CD4-positive, alpha-beta T cell treated with Interferon alpha-2 for 1 hour (primary cell): ENCODE measurements around the gene PLEKHA7.

ENCODE experiments used
- DNase-seq, 2 donors: peaks; one replicate each; pipeline ENCODE4 v3.0.0-alpha.2; 2020 to 2022

Gene PLEKHA7

DNA sequence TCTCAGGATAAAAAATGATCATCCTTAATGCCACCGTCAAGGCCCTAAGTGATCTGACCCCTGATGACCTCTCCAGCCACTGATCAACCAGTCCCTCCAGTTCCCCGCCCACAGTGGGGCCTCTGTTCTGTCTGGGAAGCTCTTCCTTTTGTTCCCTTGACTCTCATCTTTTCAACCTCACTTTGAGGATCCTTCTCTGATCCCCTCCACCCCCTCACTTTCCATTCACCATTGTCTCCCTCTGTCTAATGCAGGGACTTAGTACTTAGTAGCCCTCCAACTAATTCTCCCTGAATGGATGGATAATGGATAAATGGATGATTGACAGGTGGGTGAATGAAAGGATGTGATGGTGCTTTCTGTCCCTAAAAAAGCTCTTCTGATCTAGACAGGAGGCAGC lies 230.1 kb downstream of the PLEKHA7 start:
- DNase-seq: no peak

DNA sequence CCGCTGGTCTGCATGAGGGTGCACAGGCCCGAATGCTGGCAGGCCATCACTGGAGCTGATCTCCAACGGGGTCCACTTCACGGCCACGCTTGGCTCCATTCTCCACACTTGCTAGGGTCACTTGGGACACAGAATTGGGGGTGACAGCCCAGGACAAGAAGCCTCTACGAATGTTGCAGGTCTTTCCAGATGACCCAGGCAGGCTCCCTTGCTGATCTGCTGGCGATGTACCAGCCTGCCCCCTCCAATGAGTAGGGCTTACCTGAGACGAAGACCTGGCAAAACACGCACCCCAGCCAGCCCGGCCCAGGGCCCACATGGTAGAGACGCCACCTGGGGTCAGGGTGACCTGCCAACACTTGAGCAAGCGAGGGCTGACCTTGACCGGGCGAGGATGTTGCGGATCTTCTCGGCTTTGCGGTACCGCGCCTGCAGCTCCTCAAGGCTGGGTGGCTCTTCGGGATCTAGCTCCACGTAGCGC lies 230.9 kb downstream of the PLEKHA7 start:
- no peak for DNase-seq

GRCh38 chr11:16781936-16782919 lies 232.0 kb downstream of the PLEKHA7 start:
- no peak for DNase-seq

- DNase-seq: no peak
Measured at GRCh38 chr11:16780698-16781550, 233.3 kb downstream of the PLEKHA7 start.

DNA sequence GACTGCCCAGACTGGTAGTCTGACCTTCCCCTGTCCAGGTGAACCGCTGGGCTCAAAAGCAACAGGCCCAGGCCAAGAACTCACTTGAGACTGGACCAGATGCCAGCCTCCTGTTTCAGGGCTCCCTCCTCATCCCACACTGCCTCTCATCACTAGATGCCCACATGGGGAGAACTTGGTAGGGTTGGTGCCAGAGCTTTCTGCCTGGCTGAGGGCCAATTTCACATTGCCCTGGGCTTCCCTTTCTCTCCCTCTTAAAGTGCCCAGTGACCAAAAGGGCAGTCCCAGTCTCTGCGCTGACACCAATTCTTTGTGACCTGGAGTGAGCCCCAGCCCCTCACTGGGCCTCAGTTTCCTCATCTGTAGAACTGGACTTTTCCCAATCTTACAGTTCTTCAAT lies 234.1 kb downstream of the PLEKHA7 start:
- no peak for DNase-seq

DNA sequence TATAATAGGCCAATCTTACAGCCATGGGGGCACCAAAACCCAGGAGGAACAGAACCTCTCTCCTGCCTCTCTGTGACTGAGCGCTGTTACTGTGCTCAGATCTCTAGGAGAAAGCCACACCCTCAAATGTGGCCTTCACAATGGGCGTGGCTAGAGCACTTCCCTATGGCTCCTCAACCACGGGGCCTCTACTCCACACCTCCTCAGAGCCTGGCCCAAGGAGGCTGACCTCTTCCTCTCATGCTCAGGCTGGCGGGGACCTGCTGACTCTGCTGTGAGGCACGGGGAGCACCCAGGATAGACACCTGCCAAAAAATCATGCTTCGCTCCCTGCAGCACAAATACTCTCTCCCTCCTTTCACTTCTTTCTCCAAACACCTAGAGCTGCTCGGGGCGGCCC lies 234.8 kb downstream of the PLEKHA7 start:
- DNase-seq: peak in 1 of 2 donors; percentile 44

- DNase-seq: no peak
Measured at GRCh38 chr11:16778876-16779275, 235.3 kb downstream of the PLEKHA7 start.

DNA sequence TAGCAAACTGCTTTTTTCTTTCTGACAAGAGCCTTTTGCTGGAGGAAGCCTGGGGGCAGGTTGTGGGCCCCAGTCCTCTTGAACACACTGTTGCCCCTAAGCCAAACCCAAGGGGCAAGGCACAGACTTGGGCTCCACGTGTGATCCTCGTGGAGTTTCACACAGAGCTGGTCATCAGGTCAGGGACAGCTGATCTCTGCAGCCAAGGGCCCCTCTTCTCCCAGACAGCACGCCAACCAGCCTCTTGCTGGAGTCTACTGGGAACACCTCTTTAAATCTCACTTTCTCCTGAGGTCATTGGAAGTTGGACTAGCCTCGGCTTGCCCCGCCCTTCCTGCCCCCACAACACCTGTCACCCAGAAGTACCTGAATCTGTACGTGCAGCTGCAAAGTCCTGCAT lies 235.9 kb downstream of the PLEKHA7 start:
- DNase-seq: no peak

- DNase-seq: no peak
Measured at GRCh38 chr11:16777613-16777975, 236.6 kb downstream of the PLEKHA7 start.

DNA sequence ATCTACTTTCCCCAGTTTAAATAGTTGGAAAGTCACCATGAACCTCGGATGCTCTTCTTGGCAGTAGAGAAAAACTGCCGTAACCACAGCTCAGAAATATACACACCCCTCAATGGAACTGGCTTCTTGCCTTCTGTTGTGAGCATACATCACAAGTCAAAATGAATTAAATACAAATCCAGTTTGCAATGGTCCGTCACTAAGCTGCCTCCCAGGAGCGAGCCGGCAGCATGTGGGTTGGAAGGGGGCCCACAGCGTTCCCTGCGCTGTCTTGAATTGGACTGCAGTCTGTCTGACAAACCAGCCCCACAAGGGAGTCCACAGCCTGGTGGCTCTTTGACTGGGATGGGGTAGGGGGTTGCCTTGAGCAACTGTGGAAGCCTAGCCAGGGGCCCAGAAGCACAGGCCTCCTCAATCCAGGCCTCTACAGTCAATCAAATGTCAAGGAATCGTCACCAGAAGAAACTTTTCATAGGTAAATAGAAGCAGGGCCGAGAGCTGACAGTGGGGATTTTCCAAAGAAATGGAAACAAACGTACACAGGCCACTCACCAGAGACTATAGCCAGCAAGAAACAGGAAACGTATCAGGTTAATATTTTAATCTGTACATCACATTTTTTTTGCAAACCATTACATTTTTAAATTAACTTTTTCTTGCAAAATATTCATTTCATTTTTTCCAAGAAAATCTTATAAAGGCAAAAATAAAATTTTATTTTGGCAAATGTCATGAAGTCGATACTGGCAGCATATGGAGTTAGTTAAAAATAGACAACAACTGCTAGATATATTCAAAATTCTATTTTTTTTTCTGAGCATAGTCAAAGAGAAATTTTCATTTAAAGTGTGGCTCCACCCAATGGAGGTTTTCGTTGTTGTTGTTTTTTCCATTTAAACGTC lies 237.3 kb downstream of the PLEKHA7 start:
- DNase-seq: no peak

DNA sequence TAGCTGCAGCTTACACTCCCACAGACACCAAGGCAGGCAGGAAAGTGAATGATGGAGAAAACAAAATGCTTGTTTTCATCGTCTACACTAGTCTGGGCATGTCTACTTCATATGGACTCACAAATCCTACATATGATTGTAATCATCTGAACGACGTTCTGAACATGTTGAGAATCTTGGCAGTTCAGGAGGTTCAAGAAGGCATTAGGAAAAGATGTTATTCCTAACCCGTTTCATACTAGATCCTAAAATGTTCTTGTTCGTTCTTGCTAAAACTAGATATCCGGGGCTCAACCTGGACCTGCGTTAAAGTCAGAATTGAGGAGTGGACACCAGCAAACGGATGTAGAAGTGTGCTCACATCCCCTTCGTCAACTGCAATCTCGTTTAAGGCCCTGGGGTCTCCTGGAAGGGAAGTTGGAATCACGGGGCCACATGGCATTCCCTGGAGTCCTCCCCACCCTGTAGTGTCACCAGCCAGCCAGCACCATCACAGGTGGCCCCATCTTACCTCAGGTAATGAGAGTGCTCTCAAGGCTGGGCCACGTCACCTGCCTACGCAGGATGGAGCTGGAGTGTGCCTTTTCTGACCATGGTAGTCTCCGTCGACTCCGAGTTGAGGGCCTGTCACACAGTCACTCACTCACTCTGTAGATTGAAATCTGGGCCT lies 238.5 kb downstream of the PLEKHA7 start:
- DNase-seq: no peak

DNA sequence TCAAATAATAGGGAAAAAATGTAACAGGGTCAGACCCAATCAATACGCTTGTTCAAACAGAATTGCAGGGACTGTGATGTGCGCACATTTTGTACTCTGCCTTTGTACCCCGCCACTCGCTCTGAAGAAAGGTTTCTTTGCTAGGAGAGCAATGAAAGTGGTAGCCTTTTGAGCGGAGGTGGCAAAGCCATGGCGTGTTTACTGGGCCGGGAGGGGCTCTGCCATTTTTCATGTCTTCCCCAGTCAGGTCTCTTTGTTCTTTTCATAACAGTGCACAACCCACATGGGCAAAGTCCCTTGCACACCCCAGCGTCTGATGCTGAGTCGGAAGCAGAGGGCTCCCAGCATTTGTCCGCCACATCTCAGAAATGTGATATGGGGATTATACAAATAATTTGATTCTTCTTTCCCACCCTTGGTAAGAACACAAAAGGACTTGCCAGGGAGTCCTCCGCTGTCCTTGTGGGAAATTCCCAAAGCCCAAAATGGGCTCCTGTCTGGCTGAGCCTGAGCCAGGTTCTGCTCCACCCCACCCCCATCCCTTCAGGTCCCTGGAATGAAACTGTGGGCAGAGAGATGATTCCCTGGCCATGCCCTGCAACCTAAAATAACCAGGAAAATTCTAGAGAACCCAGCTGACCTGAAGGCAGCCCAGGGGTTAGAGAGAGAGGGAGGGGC lies 239.1 kb downstream of the PLEKHA7 start:
- no peak for DNase-seq

- no peak for DNase-seq
Measured at GRCh38 chr11:16773981-16774935, 240.0 kb downstream of the PLEKHA7 start.

GRCh38 chr11:16772141-16772512 lies 242.1 kb downstream of the PLEKHA7 start:
- no peak for DNase-seq

DNA sequence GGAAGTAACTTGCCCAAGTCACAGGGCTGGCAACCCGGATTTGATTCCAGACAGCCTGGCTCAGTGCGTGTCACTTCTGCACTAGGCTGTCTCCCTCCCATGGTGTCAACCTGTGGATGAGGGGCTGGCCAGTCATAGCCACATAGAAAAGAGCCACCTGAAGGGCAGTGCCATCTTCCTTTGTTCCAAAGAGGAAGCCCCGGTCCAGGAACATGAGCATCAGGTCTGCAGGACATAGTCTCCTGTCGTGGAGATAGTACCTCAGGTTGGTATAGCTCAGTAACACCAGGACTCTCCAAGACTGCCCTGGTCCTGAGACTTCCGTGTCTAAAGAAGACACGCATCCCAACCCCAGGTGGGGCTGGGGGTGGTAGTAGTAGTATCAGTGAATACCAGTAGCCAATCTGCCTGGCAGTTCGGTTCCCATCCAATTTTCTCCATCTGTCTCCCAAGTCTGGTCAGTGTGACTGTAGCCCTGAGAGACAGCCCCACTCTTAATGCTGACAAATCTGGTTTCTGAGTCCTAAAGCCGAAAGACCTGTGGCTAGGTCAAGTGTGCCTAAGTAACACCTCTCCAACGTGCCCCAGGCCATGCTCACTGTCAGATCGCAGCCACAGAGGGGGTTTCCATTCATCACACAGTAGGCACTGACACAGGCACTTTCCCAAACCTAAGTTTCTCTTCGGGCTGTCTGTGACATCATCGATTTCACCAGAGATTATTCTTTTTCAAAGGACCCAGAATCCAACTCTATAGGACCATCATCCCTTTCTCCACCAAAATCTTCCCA lies 242.7 kb downstream of the PLEKHA7 start:
- DNase-seq: no peak

DNA sequence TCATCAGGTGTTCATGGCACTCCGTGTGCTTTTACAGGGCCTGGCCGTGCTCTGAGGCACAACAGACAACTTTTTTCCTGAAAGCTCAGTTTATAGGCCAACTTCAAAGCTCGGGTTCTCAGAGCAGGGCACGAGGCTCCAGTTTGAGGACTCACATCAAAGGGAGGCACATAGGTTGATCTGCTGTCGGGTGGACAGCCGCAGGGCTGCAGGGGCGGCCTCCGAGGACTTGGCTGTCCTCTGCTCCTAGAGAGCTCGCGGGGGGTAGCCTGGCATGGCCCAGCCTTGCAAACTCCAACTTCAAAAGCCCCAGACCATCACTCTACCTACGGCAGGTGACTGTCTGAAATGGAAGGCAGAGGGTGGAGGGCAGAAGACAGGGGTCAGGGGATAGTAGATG lies 244.2 kb downstream of the PLEKHA7 start:
- DNase-seq: no peak

GRCh38 chr11:16769386-16769785 lies 244.8 kb downstream of the PLEKHA7 start:
- no peak for DNase-seq

- no peak for DNase-seq
Measured at GRCh38 chr11:16767957-16768356, 246.3 kb downstream of the PLEKHA7 start.

DNA sequence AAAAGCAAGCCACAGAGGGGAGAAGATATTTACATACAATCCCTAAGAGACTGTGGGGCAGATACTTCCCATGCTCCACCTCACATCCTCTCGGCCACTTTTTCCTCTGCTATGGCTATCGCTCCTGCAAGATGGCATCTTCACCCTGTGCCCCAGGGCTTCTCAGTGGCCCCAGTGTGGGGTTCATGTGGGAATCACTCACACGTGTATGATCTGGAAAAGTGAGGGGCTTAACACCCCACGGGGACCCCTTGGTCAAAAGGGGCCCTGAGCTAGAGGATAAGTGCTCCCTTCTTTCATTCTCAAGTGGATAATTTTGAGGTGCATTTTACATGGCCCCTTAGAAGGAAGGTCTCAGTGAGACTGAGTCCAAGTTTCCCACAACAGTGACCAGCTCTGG lies 247.1 kb downstream of the PLEKHA7 start:
- no peak for DNase-seq
